GM18909 (cell line): ENCODE measurements around the gene CDK5RAP3.
"Not testable (repeated sequence)": the region's sequence is repeated elsewhere in the genome, so short reads cannot be mapped to it uniquely, and the experiment has no call there.

Experiments used
- ATAC-seq: cut with Tn5 transposase; IDR thresholded peaks from one replicate; pipeline ENCODE4 v1.9.1; 2021; ENCODE audit warnings: mild to moderate bottlenecking; ENCODE audit not compliant: unreplicated experiment, poor library complexity

CDK5RAP3 gene

GRCh38 chr17:47973541-47973940 lies 2.6 kb downstream of the CDK5RAP3 start:
- ATAC-seq: no peak

GRCh38 chr17:47975189-47975822 lies 4.4 kb downstream of the CDK5RAP3 start:
- no peak for ATAC-seq

GRCh38 chr17:47975823-47976205 lies 4.9 kb downstream of the CDK5RAP3 start:
- ATAC-seq: no peak

GRCh38 chr17:47978324-47978723 lies 7.4 kb downstream of the CDK5RAP3 start:
- no peak for ATAC-seq

- no peak for ATAC-seq
Measured at GRCh38 chr17:47980541-47980940, 9.6 kb downstream of the CDK5RAP3 start.

GRCh38 chr17:47981462-47981861 lies 10.5 kb downstream of the CDK5RAP3 start:
- no peak for ATAC-seq

- no peak for ATAC-seq
Measured at GRCh38 chr17:47982091-47982617, 11.2 kb downstream of the CDK5RAP3 start.

GRCh38 chr17:47982645-47983390 lies 11.9 kb downstream of the CDK5RAP3 start:
- no peak for ATAC-seq

GRCh38 chr17:47983492-47984223 lies 12.7 kb downstream of the CDK5RAP3 start:
- no peak for ATAC-seq

- ATAC-seq: no peak
Measured at GRCh38 chr17:47986520-47986919, 15.6 kb downstream of the CDK5RAP3 start.

- no peak for ATAC-seq
Measured at GRCh38 chr17:47987240-47987835, 16.4 kb downstream of the CDK5RAP3 start.

- ATAC-seq: not testable (repeated sequence)
Measured at GRCh38 chr17:47988445-47988844, 17.5 kb downstream of the CDK5RAP3 start.

- ATAC-seq: no peak
Measured at GRCh38 chr17:47989159-47989558, 18.2 kb downstream of the CDK5RAP3 start.

- no peak for ATAC-seq
Measured at GRCh38 chr17:47989700-47990099, 18.8 kb downstream of the CDK5RAP3 start.

- no peak for ATAC-seq
Measured at GRCh38 chr17:47990962-47991731, 20.2 kb downstream of the CDK5RAP3 start.

GRCh38 chr17:47992216-47992615 lies 21.3 kb downstream of the CDK5RAP3 start:
- ATAC-seq: no peak

GRCh38 chr17:47993031-47993564 lies 22.2 kb downstream of the CDK5RAP3 start:
- ATAC-seq: no peak

- no peak for ATAC-seq
Measured at GRCh38 chr17:47993964-47994363, 23.1 kb downstream of the CDK5RAP3 start.

GRCh38 chr17:47994724-47995123 lies 23.8 kb downstream of the CDK5RAP3 start:
- no peak for ATAC-seq
